ENCODE measurements around the gene PPEF1. TPM values are rescaled to one million over a fixed set of nuclear protein-coding genes. Genes with fewer than 3 reads are reported as not detected.
"Not testable (repeated sequence)": the region's sequence is repeated elsewhere in the genome, so short reads cannot be mapped to it uniquely, and the experiment has no call there.

PPEF1 gene
- total RNA-seq, 6 experiments from 2014 or later: not detected

- Mint-ChIP-seq H3K27me3 (ENCODE audit: insufficient read depth) (peaks cover 3% of the 10 kb centered on the region; the same call in 1 of the 2 replicates), H3K27ac (no peak overlapping the region), H3K9me3 (no peaks in the 10 kb centered on the region), H3K4me3 (no peak overlapping the region), H3K36me3 (ENCODE audit: low read depth) (no peaks in the 10 kb centered on the region), H3K4me1 (ENCODE audit: low read depth) (no peaks in the 10 kb centered on the region)
- TF ChIP-seq CTCF (IDR thresholded peaks at IDR 0.05): no peak
- no peak for DNase-seq
Measured at GRCh38 chrX:18757956-18758932, 50.8 kb downstream of the PPEF1 start.

GRCh38 chrX:18761750-18762149, 54.3 kb downstream of the PPEF1 start:
- Mint-ChIP-seq H3K4me1 (ENCODE audit: low read depth) (no peaks in the 10 kb centered on the region), H3K36me3 (ENCODE audit: low read depth) (no peaks in the 10 kb centered on the region), H3K27me3 (ENCODE audit: insufficient read depth) (peaks cover 4% of the 10 kb centered on the region), H3K4me3 (no peak overlapping the region), H3K27ac (no peak overlapping the region), H3K9me3 (no peaks in the 10 kb centered on the region)
- no peak for DNase-seq
- no peak for TF ChIP-seq CTCF (IDR thresholded peaks at IDR 0.05)

GRCh38 chrX:18763106-18763505, 55.7 kb downstream of the PPEF1 start:
- H3K27me3 Mint-ChIP-seq (ENCODE audit: insufficient read depth); H3K9me3 Mint-ChIP-seq; H3K4me1 Mint-ChIP-seq (ENCODE audit: low read depth); H3K27ac Mint-ChIP-seq; H3K36me3 Mint-ChIP-seq (ENCODE audit: low read depth); DNase-seq; H3K4me3 Mint-ChIP-seq: not testable (repeated sequence)

GRCh38 chrX:18769364-18769763, 61.9 kb downstream of the PPEF1 start:
- H3K27me3 Mint-ChIP-seq (ENCODE audit: insufficient read depth): peaks cover 4% of the 10 kb centered on the region
- no peaks in the 10 kb centered on the region for H3K4me1 Mint-ChIP-seq (ENCODE audit: low read depth)
- DNase-seq: no peak
- TF ChIP-seq CTCF (IDR thresholded peaks at IDR 0.05): no peak
- no peaks in the 10 kb centered on the region for H3K9me3 Mint-ChIP-seq
- H3K27ac Mint-ChIP-seq: no peak overlapping the region
- no peak overlapping the region for H3K4me3 Mint-ChIP-seq
- H3K36me3 Mint-ChIP-seq (ENCODE audit: low read depth): no peaks in the 10 kb centered on the region

GRCh38 chrX:18769812-18770573, 62.5 kb downstream of the PPEF1 start:
- Mint-ChIP-seq H3K27me3 (ENCODE audit: insufficient read depth) (no peaks in the 10 kb centered on the region), H3K4me1 (ENCODE audit: low read depth) (no peaks in the 10 kb centered on the region), H3K9me3 (no peaks in the 10 kb centered on the region), H3K36me3 (ENCODE audit: low read depth) (no peaks in the 10 kb centered on the region), H3K27ac (no peak overlapping the region), H3K4me3 (no peak overlapping the region)
- DNase-seq: no peak
- TF ChIP-seq CTCF (IDR thresholded peaks at IDR 0.05): no peak

GRCh38 chrX:18789916-18790315, 82.5 kb downstream of the PPEF1 start:
- TF ChIP-seq CTCF (IDR thresholded peaks at IDR 0.05): no peak
- Mint-ChIP-seq H3K36me3 (ENCODE audit: low read depth) (no peaks in the 10 kb centered on the region), H3K4me1 (ENCODE audit: low read depth) (no peaks in the 10 kb centered on the region), H3K27me3 (ENCODE audit: insufficient read depth) (no peaks in the 10 kb centered on the region), H3K4me3 (no peak overlapping the region), H3K9me3 (no peaks in the 10 kb centered on the region), H3K27ac (no peak overlapping the region)
- no peak for DNase-seq

Data from HFFc6 (cell line).